Naive B cell (primary cell): ENCODE measurements around the gene CELF5. TPM values are rescaled to one million over a fixed set of nuclear protein-coding genes. Genes with fewer than 3 reads are reported as not detected.
A peak's percentile ranks its signal among the peaks of the same experiment; 100 is the strongest.
"Not testable (repeated sequence)": the region's sequence is repeated elsewhere in the genome, so short reads cannot be mapped to it uniquely, and the experiment has no call there.

Experiments used
- ATAC-seq, 2 donors: fragments of 150-1000 bp; cut with Tn5 transposase; 2 replicates each; pipeline ENCODE4 v1.10.0; 2021; ENCODE audit warnings: low read depth in 2 of 2, mild to moderate bottlenecking in 2 of 2, moderate library complexity in 2 of 2
- DNase-seq: peaks from one replicate; pipeline ENCODE4 v3.0.0; 2022
- H3K27ac Mint-ChIP-seq, 6 donors: one replicate each; pipeline ENCODE4 v1.8.0; 2020 to 2022; ENCODE audit warnings: mild to moderate bottlenecking in 6 of 6, mixed read lengths in 6 of 6, moderate library complexity in 5 of 6, inconsistent platforms in 2 of 6
- H3K27me3 Mint-ChIP-seq, 3 donors: one replicate each; pipeline ENCODE4 v1.8.0; 2021 to 2022; ENCODE audit warnings: mixed read lengths in 3 of 3, mild to moderate bottlenecking in 1 of 3
- H3K36me3 Mint-ChIP-seq, 2 donors: one replicate each; pipeline ENCODE4 v1.8.0; 2020 to 2022; ENCODE audit warnings: mixed read lengths in 2 of 2, inconsistent platforms in 1 of 2, mild to moderate bottlenecking in 1 of 2
- H3K4me1 Mint-ChIP-seq, 3 donors: one replicate each; pipeline ENCODE4 v1.8.0; 2020 to 2022; ENCODE audit warnings: mixed read lengths in 3 of 3, inconsistent platforms in 1 of 3, mild to moderate bottlenecking in 1 of 3, moderate library complexity in 1 of 3
- H3K4me3 Mint-ChIP-seq, 8 donors: one replicate each; pipeline ENCODE4 v1.8.0; 2020 to 2022; ENCODE audit warnings: mild to moderate bottlenecking in 8 of 8, mixed read lengths in 8 of 8, moderate library complexity in 8 of 8, inconsistent platforms in 2 of 8
- H3K9me3 Mint-ChIP-seq, 7 donors: one replicate each; pipeline ENCODE4 v1.8.0; 2020 to 2022; ENCODE audit warnings: mixed read lengths in 7 of 7, mild to moderate bottlenecking in 5 of 7, inconsistent platforms in 2 of 7, moderate library complexity in 1 of 7
- polyA plus RNA-seq, 6 donors: library from polyadenylated mRNA; unstranded; fragments of 300-500 nt; fragmentation: Illumina TruSeq; gene quantifications; one replicate each; pipeline ENCODE4 v1.2.3, GENCODE V29; 2021; ENCODE audit warnings: low read depth in 6 of 6

CELF5 gene
- polyA plus RNA-seq, 6 donors from 2014 or later: not detected

- H3K27me3 Mint-ChIP-seq: no peaks in the 10 kb centered on the region
- no peaks in the 10 kb centered on the region for H3K9me3 Mint-ChIP-seq
- no peak for DNase-seq
- ATAC-seq: no peak
- H3K27ac Mint-ChIP-seq: no peak overlapping the region
- H3K4me3 Mint-ChIP-seq: no peak overlapping the region
- peaks cover 0 to 13% (median 0%) of the 10 kb centered on the region in 3 donors for H3K4me1 Mint-ChIP-seq
- no peaks in the 10 kb centered on the region for H3K36me3 Mint-ChIP-seq
Observed at GRCh38 chr19:3207461-3208242, 16.8 kb upstream of the CELF5 start.

DNA sequence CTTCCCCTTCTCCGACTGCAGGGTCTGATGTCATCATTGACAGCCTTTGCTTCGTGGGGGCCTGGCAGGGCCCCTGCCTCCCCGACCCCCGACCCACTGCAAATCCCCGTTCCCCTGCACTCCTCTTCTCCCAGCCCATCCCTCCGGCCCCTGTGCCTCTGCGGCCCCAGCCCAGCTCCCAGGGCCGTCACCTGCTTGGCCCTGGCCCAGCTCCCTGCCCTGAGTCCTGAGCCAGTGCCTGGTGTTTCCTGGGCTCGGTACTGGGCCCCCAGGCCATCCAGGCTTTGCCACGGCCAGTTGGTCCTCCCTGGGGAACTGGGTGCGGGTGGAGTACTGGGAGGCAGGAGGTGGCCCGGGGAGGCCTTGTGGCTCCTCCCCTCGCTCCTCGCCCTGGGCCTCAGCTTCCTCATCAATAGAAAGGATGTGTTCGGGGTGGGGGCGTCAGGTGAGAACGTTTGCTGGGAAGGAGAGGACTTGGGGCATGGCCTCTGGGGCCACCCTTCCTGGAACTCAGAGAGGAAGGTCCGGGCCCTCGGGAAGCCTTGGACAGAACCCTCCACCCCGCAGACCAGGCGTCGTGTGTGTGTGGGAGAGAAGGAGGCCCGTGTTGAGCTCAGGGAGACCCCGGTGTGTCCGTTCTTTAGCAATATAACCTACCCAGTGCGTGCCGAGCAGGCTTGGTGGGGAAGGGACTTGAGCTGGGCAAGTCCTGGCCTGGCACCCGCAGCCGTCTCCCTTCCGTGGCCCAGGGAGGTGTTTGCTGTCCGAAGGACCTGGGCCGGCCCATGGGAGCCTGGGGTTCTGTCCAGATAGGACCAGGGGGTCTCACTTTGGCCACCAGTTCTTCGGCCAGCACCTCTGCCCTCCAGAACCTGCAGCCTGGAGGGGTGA, 15.9 kb upstream of the CELF5 start:
- H3K9me3 Mint-ChIP-seq: no peaks in the 10 kb centered on the region
- no peaks in the 10 kb centered on the region for H3K36me3 Mint-ChIP-seq
- DNase-seq (no peak), ATAC-seq (no peak)
- peak overlapping the region in 1 of 6 donors; percentile 83 for H3K27ac Mint-ChIP-seq
- peaks cover 5 to 20% (median 7%) of the 10 kb centered on the region in 3 donors for H3K4me1 Mint-ChIP-seq
- no peak overlapping the region for H3K4me3 Mint-ChIP-seq
- no peaks in the 10 kb centered on the region for H3K27me3 Mint-ChIP-seq

DNA sequence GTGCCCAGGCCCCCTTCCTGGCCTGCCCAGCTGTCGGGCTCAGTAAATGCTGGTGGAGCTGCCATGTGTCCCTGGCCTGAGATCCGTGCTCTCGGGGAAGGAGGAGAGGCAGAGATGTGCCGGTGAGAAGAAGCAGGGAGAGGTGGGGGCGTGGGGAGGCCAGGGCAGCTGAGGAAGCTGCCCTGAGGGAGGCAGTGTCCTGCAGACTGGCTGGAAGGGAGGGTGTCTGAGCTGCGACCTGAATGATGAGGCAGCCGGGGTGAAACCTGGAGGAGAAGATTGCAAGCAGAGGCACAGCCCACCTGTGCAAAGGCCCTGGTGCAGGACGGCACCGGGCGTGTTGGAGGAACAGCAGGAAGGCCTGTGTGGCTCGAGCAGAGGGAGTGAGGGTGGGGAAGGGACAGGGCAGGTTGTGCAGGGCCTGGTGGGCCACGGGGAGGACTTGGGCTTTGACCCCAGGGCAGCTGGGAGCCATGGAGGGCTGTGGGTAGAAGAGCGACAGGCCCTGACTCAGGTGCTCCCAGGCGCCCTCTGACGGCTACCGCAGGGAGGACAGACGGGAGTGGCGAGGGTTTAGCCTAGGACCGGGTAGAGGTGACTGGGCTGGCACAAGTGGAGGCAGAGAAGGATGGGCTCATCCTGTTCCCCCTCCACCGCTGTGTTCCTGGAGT, 14.0 kb upstream of the CELF5 start:
- Mint-ChIP-seq H3K27ac (peak overlapping the region in 1 of 6 donors; percentile 93), H3K4me1 (peaks cover 5 to 25% (median 12%) of the 10 kb centered on the region in 3 donors), H3K27me3 (no peaks in the 10 kb centered on the region), H3K4me3 (no peak overlapping the region), H3K36me3 (no peaks in the 10 kb centered on the region), H3K9me3 (no peaks in the 10 kb centered on the region)
- peak; percentile 74 to 87 for ATAC-seq
- DNase-seq: peak; percentile 55

GRCh38 chr19:3211191-3211590, 13.3 kb upstream of the CELF5 start:
- H3K4me3 Mint-ChIP-seq: no peak overlapping the region
- peaks cover 5 to 25% (median 12%) of the 10 kb centered on the region in 3 donors for H3K4me1 Mint-ChIP-seq
- H3K9me3 Mint-ChIP-seq: no peaks in the 10 kb centered on the region
- H3K36me3 Mint-ChIP-seq: no peaks in the 10 kb centered on the region
- no peaks in the 10 kb centered on the region for H3K27me3 Mint-ChIP-seq
- no peak for ATAC-seq
- H3K27ac Mint-ChIP-seq: no peak overlapping the region
- no peak for DNase-seq

- H3K27me3 Mint-ChIP-seq: no peaks in the 10 kb centered on the region
- H3K4me3 Mint-ChIP-seq: no peak overlapping the region
- no peaks in the 10 kb centered on the region for H3K9me3 Mint-ChIP-seq
- no peaks in the 10 kb centered on the region for H3K36me3 Mint-ChIP-seq
- DNase-seq: no peak
- no peak for ATAC-seq
- H3K27ac Mint-ChIP-seq: peak overlapping the region in 1 of 6 donors; percentile 95
- peaks cover 5 to 25% (median 12%) of the 10 kb centered on the region in 3 donors for H3K4me1 Mint-ChIP-seq
Observed at GRCh38 chr19:3213159-3213558, 11.3 kb upstream of the CELF5 start.

GRCh38 chr19:3216874-3217273, 7.6 kb upstream of the CELF5 start:
- peaks cover 0 to 5% (median 0%) of the 10 kb centered on the region in 3 donors for H3K27me3 Mint-ChIP-seq
- H3K4me1 Mint-ChIP-seq: peaks cover 5 to 12% (median 12%) of the 10 kb centered on the region in 3 donors
- no peak overlapping the region for H3K4me3 Mint-ChIP-seq
- no peaks in the 10 kb centered on the region for H3K9me3 Mint-ChIP-seq
- DNase-seq: no peak
- H3K27ac Mint-ChIP-seq: no peak overlapping the region
- no peaks in the 10 kb centered on the region for H3K36me3 Mint-ChIP-seq
- ATAC-seq: no peak

DNA sequence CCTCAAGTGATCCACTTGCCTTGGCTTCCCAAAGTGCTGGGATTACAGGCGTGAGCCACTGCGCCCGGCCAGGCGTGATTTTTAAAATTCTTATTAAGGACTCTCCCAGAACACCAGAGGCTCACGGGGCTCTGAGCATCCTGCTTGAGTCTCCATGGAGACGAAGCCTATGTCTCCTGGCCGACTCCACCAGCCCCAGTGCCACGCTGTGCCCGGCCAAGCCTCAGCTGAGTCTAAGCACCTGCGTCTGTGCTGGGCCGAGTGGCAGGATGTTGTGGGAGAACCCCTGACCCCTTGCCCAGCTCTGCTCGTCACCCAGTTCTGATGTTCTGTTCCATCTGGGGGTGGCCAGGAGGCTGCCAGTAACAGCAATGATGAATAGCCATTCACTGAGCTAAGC, 3.9 kb upstream of the CELF5 start:
- DNase-seq (no peak), ATAC-seq (no peak)
- Mint-ChIP-seq H3K4me1 (peaks cover 0 to 4% (median 2%) of the 10 kb centered on the region in 3 donors), H3K27me3 (peaks cover 0 to 11% (median 9%) of the 10 kb centered on the region in 3 donors), H3K27ac (no peak overlapping the region), H3K36me3 (no peaks in the 10 kb centered on the region), H3K9me3 (no peaks in the 10 kb centered on the region), H3K4me3 (no peak overlapping the region)

GRCh38 chr19:3221576-3221975, 2.9 kb upstream of the CELF5 start:
- not testable (repeated sequence) for H3K36me3 Mint-ChIP-seq, H3K4me1 Mint-ChIP-seq, H3K9me3 Mint-ChIP-seq, H3K27ac Mint-ChIP-seq, ATAC-seq, DNase-seq
- Mint-ChIP-seq H3K27me3 (peaks cover 0 to 21% (median 9%) of the 10 kb centered on the region in 3 donors), H3K4me3 (peak overlapping the region in 1 of 8 donors; percentile 22)

DNA sequence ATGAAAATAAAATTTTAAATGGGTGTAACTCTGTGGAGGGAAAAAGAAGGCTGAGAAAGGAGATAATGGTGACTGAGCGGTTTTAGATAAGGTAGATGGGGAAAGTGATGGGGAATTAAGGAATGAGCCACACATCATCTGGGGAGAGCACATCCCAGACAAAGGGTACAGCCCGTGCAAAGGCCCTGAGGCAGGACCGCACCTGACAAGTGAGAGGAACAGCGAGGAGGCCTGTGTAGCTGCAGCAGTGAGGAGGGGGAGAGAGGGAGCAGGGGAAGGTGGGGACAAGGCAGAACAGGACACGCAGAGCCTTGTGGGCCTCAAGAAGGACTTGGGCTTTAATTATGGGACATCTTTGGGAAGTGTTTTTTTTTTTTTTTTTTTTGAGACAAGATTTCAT, 1.8 kb upstream of the CELF5 start:
- peaks cover 0 to 1% of the 10 kb centered on the region in 2 donors for H3K36me3 Mint-ChIP-seq
- ATAC-seq (no peak), DNase-seq (no peak)
- peaks cover 7 to 32% (median 17%) of the 10 kb centered on the region in 3 donors for H3K27me3 Mint-ChIP-seq
- H3K27ac Mint-ChIP-seq: peak overlapping the region in 1 of 6 donors; percentile 72
- H3K4me3 Mint-ChIP-seq: no peak overlapping the region
- peaks cover 1 to 4% (median 2%) of the 10 kb centered on the region in 3 donors for H3K4me1 Mint-ChIP-seq
- H3K9me3 Mint-ChIP-seq: no peaks in the 10 kb centered on the region

DNA sequence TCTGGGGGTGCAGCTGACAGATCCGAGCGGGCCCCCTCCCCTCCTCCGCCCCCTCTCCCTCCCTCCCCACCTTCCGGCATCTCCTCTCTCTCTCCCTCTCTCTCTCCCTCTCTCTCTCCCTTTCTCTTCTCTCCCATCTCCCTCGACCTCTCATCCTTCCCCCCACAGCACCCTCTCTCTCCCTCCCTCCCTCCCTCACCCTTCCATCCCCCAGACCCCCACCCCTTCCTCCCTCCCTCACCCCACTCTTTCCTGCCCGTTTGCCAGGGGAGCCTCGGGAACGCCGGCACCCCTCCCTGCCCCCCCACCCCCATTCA, 666 bp downstream of the CELF5 start:
- Mint-ChIP-seq H3K27ac (no peak overlapping the region), H3K36me3 (peaks cover 0 to 8% of the 10 kb centered on the region in 2 donors), H3K4me1 (peaks cover 2 to 9% (median 7%) of the 10 kb centered on the region in 3 donors), H3K9me3 (no peaks in the 10 kb centered on the region), H3K27me3 (peaks cover 7 to 39% (median 24%) of the 10 kb centered on the region in 3 donors), H3K4me3 (peak overlapping the region in 2 of 8 donors; percentile 15 to 62)
- no peak for DNase-seq
- ATAC-seq: no peak

DNA sequence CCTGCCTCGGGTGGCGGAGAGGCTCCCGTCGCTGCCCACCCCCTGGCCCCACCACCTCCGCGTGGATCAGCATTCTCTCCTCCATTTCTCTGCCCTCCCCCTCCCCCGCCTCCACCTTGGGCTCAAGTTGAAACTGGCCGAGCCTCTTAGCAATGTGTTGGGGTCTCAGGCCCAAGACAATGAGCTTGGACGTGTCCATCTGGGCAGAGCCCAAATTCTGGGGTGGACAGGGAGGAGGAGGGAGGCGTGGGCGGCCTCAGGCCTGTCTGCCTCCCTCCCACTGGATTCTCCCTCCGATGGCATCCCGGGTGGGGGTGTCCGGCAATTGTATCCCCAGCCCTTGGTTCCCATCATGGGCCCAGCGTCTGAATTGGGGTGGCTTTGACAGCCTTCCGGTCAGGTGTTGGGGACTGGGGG, 1.2 kb downstream of the CELF5 start:
- Mint-ChIP-seq H3K27ac (no peak overlapping the region), H3K4me3 (peak overlapping the region in 1 of 8 donors; percentile 33), H3K36me3 (peaks cover 0 to 8% of the 10 kb centered on the region in 2 donors), H3K27me3 (peaks cover 7 to 39% (median 24%) of the 10 kb centered on the region in 3 donors), H3K4me1 (peaks cover 2 to 9% (median 7%) of the 10 kb centered on the region in 3 donors), H3K9me3 (no peaks in the 10 kb centered on the region)
- DNase-seq (no peak), ATAC-seq (no peak)

GRCh38 chr19:3227054-3227626, 2.7 kb downstream of the CELF5 start:
- H3K27me3 Mint-ChIP-seq: peaks cover 7 to 34% (median 24%) of the 10 kb centered on the region in 3 donors
- H3K27ac Mint-ChIP-seq: no peak overlapping the region
- peaks cover 2 to 9% (median 7%) of the 10 kb centered on the region in 3 donors for H3K4me1 Mint-ChIP-seq
- H3K9me3 Mint-ChIP-seq: peaks cover 0 to 4% (median 0%) of the 10 kb centered on the region in 7 donors
- no peak for ATAC-seq
- peak overlapping the region in 3 of 8 donors; percentile 6 to 49 (median 35) for H3K4me3 Mint-ChIP-seq
- DNase-seq: no peak
- peaks cover 0 to 8% of the 10 kb centered on the region in 2 donors for H3K36me3 Mint-ChIP-seq

DNA sequence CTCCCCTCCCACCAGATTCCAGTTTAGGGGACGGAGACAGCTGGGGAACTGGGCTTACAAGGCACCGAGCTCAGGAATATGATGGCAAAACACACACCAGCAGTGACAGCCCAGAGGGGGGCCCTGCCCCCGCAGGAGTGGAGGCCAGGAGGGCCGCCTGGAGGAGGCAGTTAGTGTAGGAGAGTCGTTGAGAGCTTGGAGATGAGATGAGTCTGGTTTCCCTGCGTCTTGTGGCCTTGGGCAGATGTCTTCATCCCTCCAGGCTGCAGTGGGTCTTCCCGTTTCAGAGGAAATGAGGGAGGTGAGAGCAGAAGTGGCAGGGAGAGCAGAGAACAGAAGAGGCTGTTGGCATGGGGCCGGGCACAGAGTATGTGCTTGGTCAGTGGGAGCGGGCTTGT, 4.9 kb downstream of the CELF5 start:
- H3K9me3 Mint-ChIP-seq: peaks cover 0 to 4% (median 0%) of the 10 kb centered on the region in 7 donors
- no peak for ATAC-seq
- H3K27ac Mint-ChIP-seq: no peak overlapping the region
- no peak for DNase-seq
- H3K4me1 Mint-ChIP-seq: peaks cover 0 to 9% (median 7%) of the 10 kb centered on the region in 3 donors
- H3K36me3 Mint-ChIP-seq: peaks cover 0 to 8% of the 10 kb centered on the region in 2 donors
- peaks cover 13 to 42% (median 31%) of the 10 kb centered on the region in 3 donors for H3K27me3 Mint-ChIP-seq
- H3K4me3 Mint-ChIP-seq: no peak overlapping the region
